RKO (cell line): ENCODE results near the gene KRT31.
"Not testable (repeated sequence)": the region's sequence is repeated elsewhere in the genome, so short reads cannot be mapped to it uniquely, and the experiment has no call there.

Experiments used
- DNase-seq: peaks from one replicate; pipeline ENCODE4 v3.0.0-alpha.2; 2016; ENCODE audit warnings: low spot score

Gene KRT31

GRCh38 chr17:41396996-41397660, at the start of gene KRT31:
KRT31 (minus strand) TSS chr17:41397608; CDS start chr17:41397539, 69 bp downstream.
- no peak for DNase-seq

DNA sequence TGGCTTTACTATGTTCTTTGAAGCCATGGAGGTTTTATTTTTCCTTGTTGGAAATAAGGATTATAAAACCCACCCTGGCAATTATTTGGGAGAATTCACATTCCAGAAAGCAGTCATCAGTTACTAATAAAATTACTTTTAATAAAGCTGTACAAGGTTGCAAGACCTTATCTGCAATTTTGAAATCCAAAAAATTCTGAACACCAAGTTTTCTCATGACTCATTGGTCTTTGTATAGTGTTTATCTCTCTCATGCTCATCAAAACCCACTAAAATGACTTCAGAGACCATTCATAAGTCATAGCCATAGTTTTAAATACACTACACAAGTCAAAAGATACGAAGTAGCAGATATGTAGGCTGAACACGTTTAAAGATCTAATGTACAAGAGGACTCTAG, 49.4 kb upstream of the KRT31 start:
- DNase-seq = no peak

- DNase-seq = no peak
Measured at GRCh38 chr17:41444640-41445039, 47.2 kb upstream of the KRT31 start.

DNA sequence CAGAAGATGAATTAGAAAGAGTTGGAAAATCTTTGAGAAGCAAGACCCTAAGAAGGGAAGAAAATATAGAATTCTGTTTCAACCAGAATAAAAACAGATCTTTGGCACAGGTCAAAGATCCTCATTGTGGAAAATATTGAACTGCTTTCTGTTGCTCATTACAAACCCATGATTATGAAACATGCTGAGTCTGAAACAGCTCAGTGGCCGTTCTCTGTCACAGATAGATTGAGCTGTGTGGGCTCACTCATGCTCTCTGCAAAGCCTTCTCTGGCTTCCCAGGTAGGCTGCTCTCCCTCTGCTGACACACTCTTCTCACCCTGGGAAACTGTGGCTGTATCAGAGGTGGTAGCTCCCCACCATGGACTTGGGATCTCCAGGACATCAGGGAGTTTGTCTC, 46.8 kb upstream of the KRT31 start:
- no peak for DNase-seq

- no peak for DNase-seq
Measured at GRCh38 chr17:41442739-41443138, 45.3 kb upstream of the KRT31 start.

GRCh38 chr17:41440531-41441033, 43.2 kb upstream of the KRT31 start, which contains the start of gene KRT38:
KRT38 (minus strand) TSS chr17:41440983; CDS start chr17:41440921, 62 bp downstream.
- DNase-seq = no peak

GRCh38 chr17:41439375-41439774, 42.0 kb upstream of the KRT31 start:
- no peak for DNase-seq

DNA sequence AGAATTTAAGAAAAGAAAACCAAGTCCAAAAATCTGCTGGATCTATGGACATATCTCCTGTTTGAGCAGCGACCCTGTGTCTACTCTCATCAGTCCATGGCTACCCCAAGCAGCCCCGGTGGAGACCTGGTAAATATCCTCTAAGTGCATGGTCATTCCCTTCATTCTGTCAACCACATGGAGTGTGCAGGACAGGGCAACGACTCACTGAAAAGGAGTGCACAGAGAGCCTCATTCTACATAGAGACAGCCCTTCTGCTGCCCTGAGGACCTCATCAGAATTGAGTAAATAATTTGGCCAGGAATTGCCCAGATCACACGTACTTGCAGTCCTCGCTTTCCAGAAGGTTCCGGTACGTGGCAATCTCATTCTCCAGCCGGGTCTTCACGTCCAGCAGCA, 40.4 kb upstream of the KRT31 start:
- DNase-seq = no peak

DNA sequence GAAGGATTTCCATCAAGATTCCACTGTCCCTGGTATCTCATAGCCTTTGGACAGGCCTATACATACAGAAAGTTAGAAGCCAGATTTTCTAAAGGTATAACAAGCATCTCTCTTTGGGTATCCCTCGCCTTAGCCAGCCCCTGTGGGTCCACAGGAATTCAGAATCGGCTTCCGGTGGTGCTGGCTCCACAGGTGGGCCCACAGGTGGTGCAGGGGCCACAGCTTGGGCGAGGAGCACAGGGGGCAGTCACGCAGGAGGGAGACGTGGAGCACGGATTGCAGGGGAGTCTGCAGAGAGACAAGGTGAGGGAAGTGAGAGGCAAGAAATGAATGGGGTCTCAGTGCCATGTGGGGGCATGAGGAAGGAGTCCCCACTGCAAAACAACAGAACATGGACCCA, 39.8 kb upstream of the KRT31 start:
- DNase-seq = no peak

DNA sequence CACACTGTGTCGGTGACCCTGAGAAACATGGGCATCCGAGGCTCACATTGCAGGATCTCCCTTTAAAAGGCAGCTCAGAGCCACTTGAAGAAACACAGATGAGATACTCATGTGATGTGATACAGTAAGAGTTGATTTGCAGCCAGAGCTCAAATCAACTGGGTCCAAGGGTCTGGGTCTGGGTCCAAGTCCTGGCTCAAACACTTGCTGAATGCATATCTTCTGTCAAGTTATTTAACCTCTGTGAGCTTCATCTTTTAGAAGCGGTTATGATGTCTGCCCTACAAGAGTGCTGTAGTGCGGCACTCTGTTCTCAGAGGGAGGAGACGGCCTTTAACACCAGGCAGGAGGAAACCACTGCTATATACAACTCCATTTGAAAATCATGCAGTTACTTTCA, 37.0 kb upstream of the KRT31 start:
- DNase-seq = no peak

DNA sequence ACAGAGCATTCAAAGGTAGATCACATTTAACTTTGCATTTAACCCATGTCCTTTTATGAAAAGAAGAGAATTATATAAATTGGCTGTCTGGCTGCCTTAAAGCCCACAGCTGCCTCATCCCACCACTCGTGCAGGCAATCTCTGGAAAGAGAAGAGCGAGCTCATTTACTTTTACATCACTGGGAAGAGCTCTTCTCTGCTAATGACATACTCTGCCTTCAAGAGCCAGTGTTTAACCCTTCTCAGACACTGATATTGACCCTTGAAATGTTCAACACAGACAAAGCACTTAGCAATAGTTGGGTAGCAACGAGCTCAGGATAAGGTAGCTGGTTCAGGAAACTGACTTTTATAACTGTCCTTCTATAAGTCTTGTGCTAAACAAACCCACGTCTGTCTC, 36.6 kb upstream of the KRT31 start:
- no peak for DNase-seq

GRCh38 chr17:41433586-41433985, 36.2 kb upstream of the KRT31 start:
- DNase-seq = no peak

- not testable (repeated sequence) for DNase-seq
Measured at GRCh38 chr17:41430376-41430775, 33.0 kb upstream of the KRT31 start.

DNA sequence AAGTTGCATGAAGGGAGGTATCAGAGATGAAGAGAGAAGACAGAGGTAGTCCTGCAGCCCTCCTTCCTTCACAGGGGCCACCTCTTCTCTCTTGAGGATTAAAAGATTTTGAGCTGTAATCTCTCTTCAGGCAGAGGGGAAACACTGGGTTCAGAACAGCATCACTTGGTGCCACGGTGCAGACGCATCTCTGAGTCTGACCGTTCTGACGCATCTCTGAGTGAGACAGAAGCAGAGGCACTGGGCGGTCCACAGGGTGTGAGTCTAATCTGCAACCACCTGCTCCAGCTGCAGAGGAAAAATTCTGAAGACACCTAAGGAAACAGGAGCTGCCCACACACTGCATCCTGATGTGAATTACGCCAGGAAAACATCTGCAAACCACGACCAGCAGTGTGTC, 32.3 kb upstream of the KRT31 start:
- peak; percentile 25 for DNase-seq

DNA sequence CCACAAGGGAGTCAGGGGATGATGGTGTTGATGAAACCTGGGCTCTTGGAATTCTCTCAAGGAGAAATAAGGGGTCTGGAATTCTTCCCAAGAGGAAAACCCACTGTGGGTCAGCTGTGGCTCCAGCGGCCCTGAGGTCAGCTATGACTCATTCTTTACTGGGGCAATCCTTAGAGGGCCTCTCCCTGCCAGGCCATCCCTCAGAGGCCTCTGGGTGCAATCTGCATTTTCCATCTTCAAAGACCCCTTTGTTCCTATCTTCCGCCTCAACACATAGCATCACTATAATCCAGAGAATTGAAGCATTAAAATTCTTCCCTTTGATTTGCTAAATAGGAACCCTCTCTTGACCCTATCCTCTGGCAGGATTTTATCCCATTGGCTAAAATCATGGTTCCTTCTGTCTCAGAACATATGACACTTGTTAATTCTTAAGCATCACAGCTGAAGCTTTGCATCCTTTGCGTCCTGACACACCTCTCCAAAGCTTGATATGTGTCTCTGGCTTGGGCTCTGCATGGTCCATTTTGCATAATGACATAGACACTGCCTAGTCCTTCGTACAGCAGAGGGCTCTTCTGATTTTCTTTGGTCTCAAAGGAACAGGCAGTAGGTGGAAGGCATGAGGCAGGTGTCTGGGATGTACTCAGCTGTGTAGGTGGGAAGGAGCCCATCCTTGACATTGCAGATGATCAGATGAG, 31.3 kb upstream of the KRT31 start:
- DNase-seq = no peak

- DNase-seq = no peak
Measured at GRCh38 chr17:41424111-41424635, 26.8 kb upstream of the KRT31 start, which contains the start of gene KRT37. KRT37 (minus strand) TSS chr17:41424585; CDS start chr17:41424523, 62 bp downstream.

- not testable (repeated sequence) for DNase-seq
Measured at GRCh38 chr17:41422586-41422985, 25.2 kb upstream of the KRT31 start.

DNA sequence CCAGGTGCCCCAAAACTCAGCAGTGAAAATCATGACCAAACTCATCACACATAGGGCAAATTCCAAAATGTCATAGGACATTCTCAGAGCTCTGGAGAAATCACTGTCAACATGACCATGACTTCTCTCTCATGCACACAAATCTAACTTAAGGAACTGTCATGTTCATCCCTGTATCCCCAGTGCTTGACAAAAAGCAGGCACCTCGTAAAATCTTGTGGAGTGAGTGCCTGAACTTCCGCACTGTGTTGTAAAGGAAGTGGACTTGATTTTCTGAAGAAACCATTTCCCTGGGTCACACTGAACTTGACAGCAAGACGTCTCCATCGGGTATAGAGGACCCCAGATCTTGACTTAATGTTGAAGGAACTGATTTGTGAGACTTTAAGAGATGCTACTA, 24.2 kb upstream of the KRT31 start:
- no peak for DNase-seq

DNA sequence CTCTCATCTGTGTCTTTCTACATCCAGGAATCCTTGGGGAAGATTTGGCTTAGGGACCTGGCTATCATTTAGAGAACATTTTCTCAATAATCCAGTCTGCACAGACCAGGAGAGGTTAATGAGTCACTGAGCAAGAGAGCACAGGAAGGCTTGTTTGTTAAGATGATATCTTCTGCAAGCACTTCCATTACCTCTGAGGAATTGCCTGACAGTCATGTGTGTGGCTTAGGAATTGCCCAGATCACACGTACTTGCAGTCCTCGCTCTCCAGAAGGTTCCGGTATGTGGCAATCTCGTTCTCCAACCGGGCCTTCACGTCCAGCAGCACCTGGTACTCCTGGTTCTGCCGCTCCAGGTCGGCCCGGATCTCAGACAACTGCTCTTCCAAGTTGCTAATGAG, 23.7 kb upstream of the KRT31 start:
- no peak for DNase-seq

- no peak for DNase-seq
Measured at GRCh38 chr17:41420134-41420533, 22.7 kb upstream of the KRT31 start.

DNA sequence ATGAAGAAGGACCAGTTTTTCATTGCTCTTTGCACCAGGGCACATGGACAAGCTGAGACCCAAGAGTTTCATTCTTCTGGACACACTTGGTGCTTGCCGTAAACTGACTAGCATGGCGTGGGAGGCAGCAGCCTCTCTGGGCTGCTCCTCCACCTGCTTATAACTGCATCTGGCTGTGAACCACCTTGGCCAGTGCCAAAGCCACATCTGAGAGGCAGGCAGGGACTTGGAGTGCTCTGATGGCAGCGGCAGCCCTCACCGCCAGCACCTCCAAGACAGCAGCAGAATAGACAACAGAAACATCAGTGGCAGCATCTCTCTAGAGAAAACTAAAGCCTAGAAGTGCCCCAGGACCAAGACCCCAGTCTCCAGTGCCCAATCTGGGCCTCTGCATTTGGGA, 22.3 kb upstream of the KRT31 start:
- no peak for DNase-seq

DNA sequence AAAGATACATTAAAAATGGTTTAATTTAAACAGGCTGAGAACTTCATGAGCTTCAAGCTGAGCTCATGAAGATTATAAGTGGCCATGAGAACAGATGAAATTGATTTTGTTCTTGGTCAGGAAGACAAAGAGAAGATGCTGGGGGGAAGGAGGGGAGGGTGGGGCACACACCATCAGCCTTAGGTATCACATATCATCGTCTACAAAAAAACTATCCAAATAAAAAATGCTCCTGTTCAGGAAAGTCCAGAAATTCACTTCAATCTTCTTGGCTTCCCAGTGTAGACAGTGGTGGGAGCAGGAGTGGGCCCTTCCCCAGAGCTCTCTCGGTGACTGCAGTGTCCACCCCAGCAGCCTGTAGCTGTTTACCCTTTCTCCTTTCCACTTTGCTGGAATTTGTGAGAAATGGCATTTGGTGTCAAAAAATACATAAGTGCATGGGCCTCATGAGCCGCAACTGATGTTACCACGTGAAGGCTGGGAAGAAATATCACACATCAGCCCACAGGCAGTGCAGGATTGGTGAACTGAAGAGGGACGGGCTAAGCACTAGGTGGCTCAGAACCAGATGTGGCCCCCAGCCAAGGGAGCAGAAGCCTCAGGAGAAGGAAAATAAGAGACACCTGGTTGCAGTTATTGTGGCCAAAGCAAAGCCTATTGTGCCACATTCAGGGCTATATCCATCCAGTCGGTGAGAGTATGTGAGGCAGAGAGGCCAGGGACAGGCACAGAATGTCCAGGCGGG, 20.9 kb upstream of the KRT31 start:
- no peak for DNase-seq
